Testis (tissue), 3 donors: Measurements from ENCODE around the gene TADA2A. TPM values are rescaled to one million over a fixed set of nuclear protein-coding genes. Genes with fewer than 3 reads are reported as not detected.
"Not testable (repeated sequence)": the region's sequence is repeated elsewhere in the genome, so short reads cannot be mapped to it uniquely, and the experiment has no call there.

Source experiments
- DNase-seq: peaks from one replicate; pipeline ENCODE4 v3.0.0-alpha.2; 2019
- H3K27ac ChIP-seq, 2 donors: fragments of 200-600 bp; sonication (generic); one replicate each; pipeline ENCODE4 v1.5.1; 2019
- H3K27me3 ChIP-seq: fragments of 200-600 bp; sonication (generic); one replicate; pipeline ENCODE4 v1.5.1; 2019
- H3K36me3 ChIP-seq: fragments of 200-600 bp; sonication (generic); one replicate; pipeline ENCODE4 v1.5.1; 2017; ENCODE audit warnings: low read depth; ENCODE audit errors: missing control alignments
- H3K4me1 ChIP-seq: fragments of 200-600 bp; sonication (generic); one replicate; pipeline ENCODE4 v1.5.1; 2019
- H3K4me3 ChIP-seq, 2 donors: fragments of 200-600 bp; sonication (generic); one replicate each; pipeline ENCODE4 v1.5.1; 2017 to 2019
- H3K9me3 ChIP-seq: fragments of 200-600 bp; sonication (generic); one replicate; pipeline ENCODE4 v1.5.1; 2017
- POLR2A ChIP-seq: fragments of 450-650 bp; IDR thresholded peaks from one replicate; pipeline ENCODE4 v1.6.1; 2017; ENCODE audit warnings: antibody characterized with exemption, mild to moderate bottlenecking, moderate library complexity
- WGBS, 2 donors: methylation state at CpG; one replicate each; pipeline ENCODE4 v1.1.5; 2018; 5-methylcytosine and 5-hydroxymethylcytosine counted together
- intact Hi-C: fragments of 100-400 bp; cut with DNase I; formaldehyde crosslinking; loops from one replicate; pipeline ENCODE4 v1.15.1; 2023; ENCODE audit warnings: low total_unique reads
- polyA plus RNA-seq: library from polyadenylated mRNA; stranded (reverse); fragments of 350-450 nt; fragmentation: Illumina TruSeq; extraction: RNeasy Lipid Tissue Mini Kit (QIAGEN cat#74804); gene quantifications from one replicate; pipeline ENCODE4 v1.2.3, GENCODE V29; 2014; ENCODE audit warnings: low read depth, low replicate concordance; ENCODE audit not compliant: insufficient read depth
- total RNA-seq, 2 donors: library from RNA; depleted of rRNA; stranded (reverse); fragments of >200 nt; gene quantifications; one replicate each; pipeline ENCODE4 v1.2.3, GENCODE V29; 2016
- TF ChIP-seq, protein P1 (sequence below), 3 experiments: fragments of 450-650 bp in 2 of 3; fragments of 200-600 bp in 1 of 3; sonication (generic) in 1 of 3; IDR thresholded peaks; one replicate each; pipeline ENCODE4 v1.5.1; 2016 to 2019; ENCODE audit warnings: antibody characterized with exemption in 3 of 3, mild to moderate bottlenecking in 2 of 3, moderate library complexity in 1 of 3

The TADA2A gene
- total and polyA plus RNA-seq, 3 donors from 2014 or later = 33.5 to 62.8 (median 44.0) TPM

DNA sequence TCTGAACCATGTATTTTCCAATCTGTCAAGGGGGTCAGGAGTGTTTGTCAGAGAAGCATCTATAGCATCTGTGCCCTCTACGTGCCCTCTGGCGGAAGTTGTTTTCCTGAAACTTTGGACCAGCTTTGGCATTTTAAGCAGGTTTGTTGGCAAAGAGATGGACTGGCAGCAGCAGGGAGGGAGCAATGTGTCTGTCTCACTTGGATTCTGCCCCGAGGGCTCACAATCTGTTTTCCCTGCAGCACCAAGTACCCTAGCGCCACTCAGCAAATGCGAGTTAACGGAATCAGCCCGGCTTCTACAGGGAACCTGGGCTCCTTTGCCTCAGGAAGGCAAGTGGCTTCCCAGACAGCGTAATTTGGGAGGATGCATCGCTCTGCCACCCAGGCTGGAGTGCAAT, 100.4 kb downstream of the TADA2A start:
- Histone ChIP-seq H3K27me3 (no peaks in the 10 kb centered on the region), H3K27ac (no peak overlapping the region), H3K4me1 (no peaks in the 10 kb centered on the region), H3K9me3 (no peaks in the 10 kb centered on the region), H3K36me3 (no peaks in the 10 kb centered on the region), H3K4me3 (no peak overlapping the region)
- no peak for TF ChIP-seq POLR2A
- TF ChIP-seq, protein P1, sequence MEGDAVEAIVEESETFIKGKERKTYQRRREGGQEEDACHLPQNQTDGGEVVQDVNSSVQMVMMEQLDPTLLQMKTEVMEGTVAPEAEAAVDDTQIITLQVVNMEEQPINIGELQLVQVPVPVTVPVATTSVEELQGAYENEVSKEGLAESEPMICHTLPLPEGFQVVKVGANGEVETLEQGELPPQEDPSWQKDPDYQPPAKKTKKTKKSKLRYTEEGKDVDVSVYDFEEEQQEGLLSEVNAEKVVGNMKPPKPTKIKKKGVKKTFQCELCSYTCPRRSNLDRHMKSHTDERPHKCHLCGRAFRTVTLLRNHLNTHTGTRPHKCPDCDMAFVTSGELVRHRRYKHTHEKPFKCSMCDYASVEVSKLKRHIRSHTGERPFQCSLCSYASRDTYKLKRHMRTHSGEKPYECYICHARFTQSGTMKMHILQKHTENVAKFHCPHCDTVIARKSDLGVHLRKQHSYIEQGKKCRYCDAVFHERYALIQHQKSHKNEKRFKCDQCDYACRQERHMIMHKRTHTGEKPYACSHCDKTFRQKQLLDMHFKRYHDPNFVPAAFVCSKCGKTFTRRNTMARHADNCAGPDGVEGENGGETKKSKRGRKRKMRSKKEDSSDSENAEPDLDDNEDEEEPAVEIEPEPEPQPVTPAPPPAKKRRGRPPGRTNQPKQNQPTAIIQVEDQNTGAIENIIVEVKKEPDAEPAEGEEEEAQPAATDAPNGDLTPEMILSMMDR (IDR thresholded peaks at IDR 0.05) = no peak
- intact Hi-C loops = no loop called here
- DNase-seq = no peak
- 88 to 91% methylated on average over 9 of the region's 9 CpGs for WGBS, 2 donors

DNA sequence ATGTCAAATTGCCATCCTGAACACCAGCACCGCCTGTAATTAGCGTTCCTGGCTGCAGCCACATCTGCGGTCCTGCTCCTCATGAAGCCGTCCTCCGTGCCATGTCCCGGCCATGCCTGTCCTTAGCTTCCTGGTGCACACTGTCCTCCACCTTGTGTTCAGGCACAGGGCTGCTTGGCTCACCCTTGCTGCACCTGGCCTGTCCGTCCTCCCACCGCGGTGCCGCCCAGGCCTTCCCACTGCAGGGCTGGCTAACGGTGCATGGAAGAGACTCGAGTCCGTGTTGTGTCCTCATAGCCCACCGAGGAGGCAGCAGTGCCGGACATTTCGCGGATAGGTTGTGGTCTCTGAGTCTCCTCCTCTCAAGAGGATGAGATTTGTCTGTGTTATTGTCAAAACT, 103.4 kb downstream of the TADA2A start:
- Histone ChIP-seq H3K4me1 (no peaks in the 10 kb centered on the region), H3K36me3 (no peaks in the 10 kb centered on the region), H3K9me3 (no peaks in the 10 kb centered on the region), H3K27ac (no peak overlapping the region), H3K4me3 (no peak overlapping the region), H3K27me3 (no peaks in the 10 kb centered on the region)
- DNase-seq = no peak
- intact Hi-C loops = no loop called here
- TF ChIP-seq, protein P1 (IDR thresholded peaks at IDR 0.05) = no peak
- no peak for TF ChIP-seq POLR2A
- WGBS, 2 donors = 91 to 94% methylated on average over 9 to 17 of the region's 17 CpGs

DNA sequence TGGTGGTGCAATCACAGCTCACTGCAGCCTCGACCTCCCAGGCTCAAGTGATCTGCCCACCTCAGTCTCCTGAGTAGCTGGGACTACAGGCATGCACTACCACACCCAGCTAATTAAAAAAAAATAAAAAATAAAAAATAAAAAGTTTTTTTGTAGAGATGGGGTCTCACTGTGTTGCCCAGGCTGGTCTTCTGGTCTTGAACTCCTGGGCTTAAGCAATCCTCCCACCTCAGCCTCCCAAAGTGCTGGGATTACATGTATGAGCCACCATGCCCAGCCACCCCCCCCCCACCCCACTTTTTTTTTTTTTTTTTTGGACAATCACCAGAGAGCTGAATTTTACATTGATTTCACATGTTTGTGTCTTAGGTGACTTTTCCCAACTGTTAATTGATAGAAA, 105.0 kb downstream of the TADA2A start:
- H3K9me3 ChIP-seq, H3K4me1 ChIP-seq, H3K4me3 ChIP-seq, intact Hi-C loops, DNase-seq, H3K27me3 ChIP-seq, H3K36me3 ChIP-seq, H3K27ac ChIP-seq: not testable (repeated sequence)
- 75 to 80% methylated on average over 1 of the region's 1 CpG for WGBS, 2 donors

DNA sequence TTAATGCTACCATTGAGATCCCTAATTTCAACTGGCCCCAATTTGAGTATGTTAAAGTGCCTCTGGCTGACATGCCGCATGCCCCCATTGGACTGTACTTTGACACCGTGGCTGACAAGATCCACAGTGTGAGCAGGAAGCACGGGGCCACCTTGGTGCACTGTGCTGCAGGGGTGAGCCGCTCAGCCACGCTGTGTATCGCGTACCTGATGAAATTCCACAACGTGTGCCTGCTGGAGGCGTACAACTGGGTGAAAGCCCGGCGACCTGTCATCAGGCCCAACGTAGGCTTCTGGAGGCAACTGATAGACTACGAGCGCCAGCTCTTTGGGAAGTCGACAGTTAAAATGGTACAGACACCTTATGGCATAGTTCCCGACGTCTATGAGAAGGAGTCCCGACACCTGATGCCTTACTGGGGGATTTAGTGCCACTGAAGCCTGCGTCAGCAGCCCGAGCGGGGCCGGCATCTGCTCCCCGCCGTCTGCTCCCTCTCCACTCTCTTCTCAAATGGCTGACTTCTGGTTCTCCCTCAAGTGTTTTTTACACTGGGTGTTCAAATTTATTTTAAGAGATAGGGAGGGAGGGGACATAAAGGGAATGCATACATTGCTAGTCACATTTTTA, 105.9 kb downstream of the TADA2A start:
- TF ChIP-seq, protein P1 (IDR thresholded peaks at IDR 0.05) = no peak
- TF ChIP-seq POLR2A = no peak
- no peak overlapping the region for H3K27ac ChIP-seq
- no peaks in the 10 kb centered on the region for H3K27me3 ChIP-seq
- H3K4me1 ChIP-seq = no peaks in the 10 kb centered on the region
- no peaks in the 10 kb centered on the region for H3K9me3 ChIP-seq
- intact Hi-C loops = no loop called here
- no peak overlapping the region for H3K4me3 ChIP-seq
- DNase-seq = no peak
- no peaks in the 10 kb centered on the region for H3K36me3 ChIP-seq
- WGBS, 2 donors = 86 to 89% methylated on average over 22 to 24 of the region's 24 CpGs

DNA sequence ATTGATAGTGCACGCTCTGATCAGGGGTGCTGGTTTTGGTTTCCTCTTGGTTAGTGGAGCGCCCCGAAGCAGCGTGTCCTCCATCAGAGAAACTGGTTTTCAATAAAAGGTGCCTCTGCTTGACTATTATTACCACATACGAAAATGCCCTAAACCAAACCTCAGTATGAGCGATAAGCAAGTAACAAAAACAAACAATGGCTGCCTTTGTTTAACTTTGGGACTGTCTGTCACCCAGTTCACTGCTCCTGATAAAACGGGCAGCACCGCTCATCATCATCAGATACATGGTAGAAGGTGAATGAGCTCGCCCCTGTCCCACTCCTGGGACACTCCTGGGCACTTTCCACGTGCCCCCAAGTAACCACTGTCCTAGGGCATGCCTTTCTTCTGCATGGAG, 107.0 kb downstream of the TADA2A start:
- DNase-seq = no peak
- Histone ChIP-seq H3K27me3 (no peaks in the 10 kb centered on the region), H3K9me3 (no peaks in the 10 kb centered on the region), H3K36me3 (no peaks in the 10 kb centered on the region), H3K4me1 (no peaks in the 10 kb centered on the region), H3K4me3 (no peak overlapping the region), H3K27ac (no peak overlapping the region)
- TF ChIP-seq, protein P1 (IDR thresholded peaks at IDR 0.05) = no peak
- TF ChIP-seq POLR2A = no peak
- 72 to 90% methylated on average over 10 of the region's 10 CpGs for WGBS, 2 donors
- intact Hi-C loops = no loop called here
